GM18870 (cell line): Measurements from ENCODE around the gene SFMBT1.

Source experiments
- ATAC-seq: cut with Tn5 transposase; IDR thresholded peaks from one replicate; pipeline ENCODE4 v1.9.1; 2021; ENCODE audit warnings: moderate library complexity; ENCODE audit not compliant: unreplicated experiment

The SFMBT1 gene

DNA sequence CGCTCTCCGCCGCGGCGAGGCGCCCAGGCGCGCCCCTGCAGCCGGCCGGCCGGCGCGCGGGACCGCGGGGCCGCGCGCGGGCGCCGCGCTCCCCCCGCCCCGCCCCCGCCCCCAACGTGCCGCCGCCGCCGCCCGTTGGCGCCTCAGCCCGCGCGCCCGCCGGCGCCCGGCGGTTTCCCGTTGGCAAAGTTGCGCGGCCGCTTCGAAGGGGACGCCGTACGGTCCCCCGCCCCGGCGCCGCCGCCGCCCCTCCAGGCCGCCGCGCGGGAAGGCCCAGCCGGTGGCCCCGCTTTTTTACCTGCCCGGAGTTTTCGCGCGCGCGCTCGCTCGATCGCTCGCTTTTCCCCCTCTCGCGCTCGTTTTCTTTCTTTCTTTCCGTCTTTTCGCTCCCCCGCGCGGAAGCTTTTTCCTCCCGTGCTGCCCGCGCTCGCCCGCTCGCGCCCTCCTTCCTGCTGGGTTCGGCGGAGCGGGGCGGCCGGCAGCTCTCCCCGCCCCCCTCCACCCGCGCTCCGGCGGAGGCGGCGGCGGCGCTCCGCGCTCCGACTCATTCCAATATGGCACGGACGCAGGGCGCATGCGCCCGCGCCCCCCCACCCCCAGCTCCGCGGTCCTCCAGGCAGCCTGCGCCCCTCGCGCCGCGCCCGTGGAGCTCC, at the start of gene SFMBT1:
Gene SFMBT1, minus strand, starts transcription at position 556 of the 653 bp plus-strand sequence. CDS start 76,945 bp downstream, outside the sequence.
- ATAC-seq, result no peak

DNA sequence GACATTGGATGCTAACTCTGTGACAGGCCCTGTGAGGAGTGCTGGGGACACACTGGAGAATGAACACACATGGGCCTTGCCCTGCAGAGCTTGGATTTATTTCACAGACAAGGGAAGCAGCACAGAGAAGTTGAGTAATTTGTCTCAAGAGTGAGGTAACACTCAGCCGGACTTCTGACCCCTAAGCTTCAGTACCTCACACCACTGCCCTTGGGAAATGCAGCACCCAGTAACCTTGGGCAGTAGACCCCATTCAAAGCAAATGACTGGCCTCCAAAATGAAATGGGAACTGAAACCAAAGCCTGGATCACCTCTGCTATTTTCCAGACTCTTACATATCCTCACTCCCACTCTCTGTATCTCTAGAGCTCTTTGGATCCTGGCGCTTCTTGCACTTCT, 47.1 kb upstream of the SFMBT1 start:
- no peak for ATAC-seq

DNA sequence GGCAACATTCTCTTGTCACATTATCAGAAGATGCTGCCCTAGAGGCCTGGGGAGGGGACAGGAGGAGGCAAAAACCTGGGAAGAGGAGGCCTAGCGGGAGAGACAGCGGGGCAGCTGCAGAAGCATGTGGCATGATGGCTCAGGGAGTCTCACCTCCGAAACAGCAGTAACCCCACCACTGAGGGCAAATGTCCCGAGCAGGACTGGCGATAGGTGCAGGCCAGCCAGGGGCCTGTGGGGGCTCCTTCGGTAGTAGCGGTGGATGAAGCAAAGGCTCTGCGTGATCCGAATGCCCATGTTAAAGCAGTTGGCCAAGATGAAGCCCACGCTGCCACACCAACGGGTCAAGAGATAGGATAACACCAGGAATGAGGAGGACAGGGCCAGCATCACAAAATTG, 46.3 kb upstream of the SFMBT1 start:
- ATAC-seq, result no peak

- ATAC-seq, result no peak
These were observed 45.1 kb upstream of the SFMBT1 start for GRCh38 chr3:53091011-53091410.

DNA sequence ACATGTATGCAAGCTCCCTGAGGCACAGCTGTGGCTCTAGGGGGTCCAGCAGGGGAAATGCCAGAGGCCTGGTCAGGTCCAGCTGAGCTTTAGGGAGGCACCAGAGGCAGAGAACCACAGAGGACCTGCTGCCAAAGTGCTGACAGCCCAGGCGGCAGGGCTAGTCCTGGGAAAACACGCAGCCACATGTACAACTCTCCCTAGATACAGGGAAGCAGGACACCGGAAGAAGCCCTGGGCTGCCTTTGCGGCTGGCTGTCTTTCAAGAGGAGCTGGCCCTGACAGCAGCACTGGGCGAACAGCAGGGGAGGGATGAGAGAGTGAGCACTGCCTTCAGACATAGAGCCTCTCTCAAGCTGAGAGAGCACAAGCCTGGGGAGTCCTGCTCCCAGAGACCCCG, 43.6 kb upstream of the SFMBT1 start:
- ATAC-seq, result no peak

DNA sequence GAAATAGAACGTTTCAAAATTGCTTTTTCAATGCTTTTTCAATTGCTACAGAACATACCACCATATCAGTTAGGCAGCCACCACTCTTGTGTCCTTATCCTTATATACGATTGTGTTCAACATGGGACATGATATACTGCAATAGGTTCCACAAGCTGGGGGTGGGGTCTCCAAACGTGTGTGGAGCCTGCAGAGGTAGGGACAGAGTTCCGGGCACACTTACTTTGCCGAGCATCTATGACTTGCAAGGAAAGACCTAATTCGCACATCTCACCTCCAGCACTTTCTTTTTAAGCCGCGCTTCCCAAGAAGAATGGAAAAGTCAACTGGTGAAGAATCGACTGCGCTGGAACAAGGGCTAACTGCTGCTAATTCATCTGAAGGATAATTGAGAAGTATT, 39.6 kb upstream of the SFMBT1 start:
- no peak for ATAC-seq

DNA sequence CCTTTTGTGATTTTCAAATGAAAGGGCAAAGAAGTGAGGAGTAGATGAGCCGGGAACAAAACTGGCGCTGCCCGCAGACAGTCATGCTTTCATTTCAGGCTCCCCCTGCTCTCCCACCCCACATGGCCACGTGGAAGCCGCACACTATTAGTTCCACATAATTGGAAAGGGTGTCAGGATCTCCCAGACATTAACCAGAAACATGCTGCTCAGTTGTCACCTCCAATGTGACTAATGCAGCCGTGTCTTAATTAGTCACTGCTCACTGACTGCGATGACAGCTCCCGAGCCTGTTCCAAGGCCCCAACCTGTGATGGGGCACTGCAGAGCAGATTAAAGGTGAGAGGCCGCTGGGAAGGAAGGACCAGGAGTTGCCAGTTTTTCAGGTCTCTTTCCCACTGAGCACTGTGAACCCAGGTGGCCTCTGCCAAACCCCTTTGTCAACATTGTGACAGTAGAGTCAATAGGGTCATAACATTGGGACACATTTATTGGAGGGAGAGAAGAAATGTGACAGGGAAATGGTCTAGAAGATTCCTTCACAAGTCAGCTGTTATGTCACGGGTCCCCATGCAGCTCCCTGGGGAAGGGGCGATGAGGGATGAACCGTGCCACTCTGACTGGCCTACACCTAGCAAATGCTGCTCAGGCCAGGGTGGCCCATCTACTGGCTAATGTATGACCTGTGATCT, 38.6 kb upstream of the SFMBT1 start:
- ATAC-seq, result no peak

- ATAC-seq, result no peak
These were observed 38.1 kb upstream of the SFMBT1 start for GRCh38 chr3:53083949-53084309.

- no peak for ATAC-seq
These were observed 37.6 kb upstream of the SFMBT1 start for GRCh38 chr3:53083521-53083920.

GRCh38 chr3:53082736-53083135, 36.9 kb upstream of the SFMBT1 start:
- no peak for ATAC-seq

DNA sequence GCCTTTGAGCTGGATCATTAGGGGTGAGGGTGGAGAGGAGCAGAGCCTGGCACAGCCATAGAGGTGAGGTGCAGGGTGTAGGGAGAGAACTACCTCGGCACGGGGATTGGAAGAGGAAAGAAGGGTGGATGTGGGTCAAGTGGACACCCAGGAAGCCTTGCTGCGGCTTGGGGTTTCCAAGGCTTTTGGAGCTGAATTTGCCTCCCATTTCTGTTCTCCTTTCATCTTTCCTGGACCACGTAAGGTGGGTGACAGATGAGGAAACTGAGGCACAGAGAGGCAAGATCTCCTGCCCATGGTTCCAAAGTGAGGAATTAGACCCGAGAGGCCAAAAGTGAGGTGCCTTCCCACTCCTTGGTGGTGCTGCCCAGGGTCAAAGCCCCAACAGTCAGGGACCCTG, 35.4 kb upstream of the SFMBT1 start:
- ATAC-seq, result no peak

- no peak for ATAC-seq
These were observed 34.8 kb upstream of the SFMBT1 start for GRCh38 chr3:53080612-53081205.

- ATAC-seq, result no peak
These were observed 34.1 kb upstream of the SFMBT1 start for GRCh38 chr3:53079791-53080555.

GRCh38 chr3:53079147-53079546, 33.3 kb upstream of the SFMBT1 start:
- no peak for ATAC-seq

GRCh38 chr3:53078656-53079055, 32.8 kb upstream of the SFMBT1 start:
- ATAC-seq, result no peak

GRCh38 chr3:53077476-53078220, 31.8 kb upstream of the SFMBT1 start:
- no peak for ATAC-seq

DNA sequence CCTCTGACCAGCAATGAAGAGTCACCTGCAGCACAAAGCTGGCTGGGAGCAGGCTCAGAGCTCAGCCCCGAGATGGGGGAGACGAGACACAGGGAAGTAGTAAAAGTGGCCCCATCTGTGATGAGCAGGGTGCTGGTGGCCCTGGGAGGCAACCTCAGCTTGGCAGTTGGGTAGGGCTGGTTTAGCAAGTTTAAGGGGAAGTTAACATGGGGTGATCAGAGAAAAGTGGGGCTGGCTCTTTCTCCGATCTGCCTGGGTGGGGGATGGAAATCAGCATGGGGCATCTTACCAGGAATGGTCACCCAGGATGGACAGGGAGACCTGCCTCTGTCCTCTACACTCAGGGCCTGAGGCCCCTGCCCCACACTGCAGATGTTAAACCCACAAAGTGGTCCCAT, 29.9 kb upstream of the SFMBT1 start:
- ATAC-seq, result no peak

DNA sequence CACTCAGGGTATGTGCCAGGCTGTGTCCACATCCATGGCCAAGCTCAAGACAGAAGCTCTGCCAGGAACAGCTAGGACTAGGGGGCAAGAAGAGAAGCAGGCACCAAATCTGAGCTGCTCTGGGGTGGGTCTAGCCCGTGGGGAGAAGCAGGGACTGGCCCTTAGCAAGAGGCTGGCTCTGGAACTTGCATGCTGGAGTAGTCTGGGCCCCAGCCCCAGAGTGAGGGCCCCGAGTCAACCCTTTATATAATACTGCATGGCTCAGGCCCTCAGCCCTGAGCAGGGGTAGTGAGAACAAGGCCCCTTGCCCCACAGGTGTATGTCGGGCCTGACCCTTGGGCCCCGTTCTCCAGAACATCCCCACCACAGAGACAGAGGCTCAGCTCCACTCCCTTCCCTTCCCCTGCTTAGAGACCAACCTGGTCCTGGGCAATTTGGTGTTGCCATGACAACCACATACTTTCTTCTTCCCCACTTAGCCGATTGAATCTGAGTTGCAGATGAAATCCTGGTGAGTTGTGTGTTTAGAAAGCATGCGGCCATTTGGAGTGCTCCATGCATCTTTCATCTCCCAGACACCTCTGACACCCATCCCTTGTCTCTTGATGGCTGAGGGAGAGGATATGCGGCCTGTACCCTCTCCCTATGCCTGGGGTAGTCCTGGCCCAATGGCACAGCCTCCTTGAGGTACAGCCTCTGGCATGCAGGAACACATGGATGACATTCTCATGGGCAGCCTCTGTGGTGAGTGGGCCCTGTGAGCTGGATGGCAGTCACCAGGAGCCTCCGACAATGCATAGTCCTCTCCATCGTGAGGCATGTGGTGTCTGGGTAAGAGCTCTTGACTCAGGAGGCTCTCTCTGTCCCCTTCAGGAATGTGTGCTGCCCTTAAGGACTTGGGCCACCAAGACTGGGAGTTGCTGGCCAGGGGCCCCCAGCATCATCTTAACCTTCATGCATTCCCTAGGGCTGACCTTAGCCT, 29.2 kb upstream of the SFMBT1 start:
- ATAC-seq, result no peak

DNA sequence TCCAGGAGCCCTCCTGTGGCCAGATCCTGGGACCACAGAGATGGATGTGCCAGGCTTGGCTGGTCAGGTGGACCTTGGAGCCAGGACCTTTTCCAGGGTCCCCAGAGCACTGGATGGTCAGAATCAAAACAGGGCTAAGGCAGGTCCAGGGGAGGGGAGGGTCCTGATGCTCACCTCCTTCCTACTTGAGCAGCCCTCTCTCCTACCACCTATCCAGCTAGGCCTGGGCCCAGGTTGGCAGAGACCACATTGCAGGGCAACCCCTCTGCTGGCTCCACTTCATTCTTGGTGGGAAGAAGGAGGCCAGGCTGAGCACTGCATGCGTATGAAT, 28.5 kb upstream of the SFMBT1 start:
- no peak for ATAC-seq
